Pancreas (tissue), 10 donors: Measurements from ENCODE around the gene NUMBL. TPM values are rescaled to one million over a fixed set of nuclear protein-coding genes. Genes with fewer than 3 reads are reported as not detected.

ENCODE experiments used
- ATAC-seq, 4 donors: fragments of 200-7000 bp; cut with Tn5 transposase; one replicate each; pipeline versions ENCODE4 v1.8.0 to v1.9.1; 2020; ENCODE audit warnings: mild to moderate bottlenecking in 4 of 4, moderate library complexity in 4 of 4
- DNase-seq, 6 donors: peaks; one replicate each; pipeline ENCODE4 v3.0.0-alpha.2; 2020
- FAIRE-seq: peaks from 2 replicates; lab custom pipeline; 2012; peaks lifted over from hg19 to GRCh38; lab: Jason Lieb, UNC
- H3K27ac ChIP-seq, 4 donors: fragments of 200-600 bp; sonication (generic); 1 replicate in 3 of 4; 2 replicates in 1 of 4; pipeline versions ENCODE4 v1.5.0 to v1.8.0; 2020
- H3K27me3 ChIP-seq, 4 donors: fragments of 200-600 bp; one replicate each; pipeline ENCODE4 v1.8.0; 2021
- H3K36me3 ChIP-seq, 3 donors: fragments of 200-600 bp; sonication (generic) in 1 of 3; one replicate each; pipeline versions ENCODE4 v1.5.0 to v1.8.0; 2020 to 2021
- H3K4me1 ChIP-seq, 3 donors: fragments of 200-600 bp; one replicate each; pipeline ENCODE4 v1.8.0; 2021
- H3K4me3 ChIP-seq, 4 donors: fragments of 200-600 bp; sonication (generic) in 2 of 4; one replicate each; pipeline versions ENCODE4 v1.5.0 to v1.8.0; 2020 to 2021
- H3K9me3 ChIP-seq, 4 donors: fragments of 200-600 bp; one replicate each; pipeline ENCODE4 v1.8.0; 2021
- CTCF ChIP-seq, 4 donors: fragments of 200-600 bp; sonication (generic) in 3 of 4; IDR thresholded peaks; one replicate each; pipeline versions ENCODE4 v1.5.0 to v1.8.0; 2021; ENCODE audit warnings: antibody characterized with exemption in 4 of 4
- WGBS, 2 donors: extraction: QIAGEN DNeasy Blood & Tissue Kit; methylation state at CpG; one replicate each; pipeline ENCODE4 v1.1.7; 2013; 5-methylcytosine and 5-hydroxymethylcytosine counted together
- intact Hi-C, 3 donors: fragments of 100-400 bp; cut with DNase I; formaldehyde crosslinking; loops; one replicate each; pipeline versions ENCODE4 v1.11.1 to v1.14.2; 2022
- polyA plus RNA-seq, 2 donors: library from polyadenylated mRNA; stranded (reverse); fragments of 200-250 nt; gene quantifications; one replicate each; pipeline ENCODE4 v1.2.3, GENCODE V29; 2013
- total RNA-seq, 6 donors: library from RNA; stranded (reverse); fragmentation: NEBNext Ultra II Directional in 4 of 6; extraction: Animal tissue kit (Norgen Biotek cat#: 25700) in 4 of 6; gene quantifications; one replicate each; pipeline versions ENCODE4 v1.2.1 to v1.2.4, GENCODE V29; 2021 to 2023
- donor health status: healthy with polysubstance abuse.
- donor health status: DM: no; HTN: no; CAD: no; lungs with moderate emphysema.
- donor health status: DM: no; HTN: no; CAD: no.
- donor health status: control.
- donor health status: control.
- donor health status: Bipolar disorder and iron deficiency.
- donor health status: DM: yes; HTN: yes; CAD: no.
- donor health status: DM: no; HTN: no; CAD: no.
- donor health status: DM: no; HTN: no; CAD: no.
- donor health status: DM: yes; HTN: yes; CAD: no.

The NUMBL gene
- total and polyA plus RNA-seq, 8 donors, result 3.2 to 19.1 (median 8.7) TPM

- WGBS, 2 donors, result 33 to 47% methylated on average over 5 of the region's 5 CpGs
- no peak for FAIRE-seq
- DNase-seq, result no peak
- H3K4me3 ChIP-seq, result no peak overlapping the region
- peak in 1 of 4 donors; percentile 14 for ATAC-seq
- intact Hi-C loops, result no loop called here
- TF ChIP-seq CTCF (IDR thresholded peaks at IDR 0.05), result no peak
- no peaks in the 10 kb centered on the region for H3K27me3 ChIP-seq
- H3K4me1 ChIP-seq, result no peaks in the 10 kb centered on the region
- H3K36me3 ChIP-seq, result no peaks in the 10 kb centered on the region
- H3K9me3 ChIP-seq, result no peaks in the 10 kb centered on the region
- no peak overlapping the region for H3K27ac ChIP-seq
These were observed 49.7 kb downstream of the NUMBL start for GRCh38 chr19:40640744-40641143.

GRCh38 chr19:40639638-40639982 lies 50.8 kb downstream of the NUMBL start:
- Histone ChIP-seq H3K9me3 (no peaks in the 10 kb centered on the region), H3K27me3 (no peaks in the 10 kb centered on the region), H3K36me3 (no peaks in the 10 kb centered on the region), H3K4me3 (no peak overlapping the region), H3K27ac (no peak overlapping the region), H3K4me1 (no peaks in the 10 kb centered on the region)
- intact Hi-C loops, result loop anchor here in 1 of 3 donors (10.0 kb wide), 2 partner anchors 335 to 495 kb away; no protein-coding TSS in a partner anchor
- no peak for TF ChIP-seq CTCF (IDR thresholded peaks at IDR 0.05)
- FAIRE-seq (no peak), DNase-seq (no peak), ATAC-seq (no peak)
- WGBS, 2 donors, result 65 to 73% methylated on average over 6 of the region's 6 CpGs

- Histone ChIP-seq H3K4me1 (no peaks in the 10 kb centered on the region), H3K27me3 (no peaks in the 10 kb centered on the region), H3K36me3 (no peaks in the 10 kb centered on the region), H3K27ac (no peak overlapping the region), H3K9me3 (no peaks in the 10 kb centered on the region), H3K4me3 (no peak overlapping the region)
- intact Hi-C loops, result loop anchor here in 1 of 3 donors (10.0 kb wide), 2 partner anchors 334 to 494 kb away; no protein-coding TSS in a partner anchor
- DNase-seq (no peak), ATAC-seq (no peak), FAIRE-seq (no peak)
- TF ChIP-seq CTCF (IDR thresholded peaks at IDR 0.05), result no peak
- 30 to 65% methylated on average over 1 of the region's 1 CpG for WGBS, 2 donors
These were observed 52.1 kb downstream of the NUMBL start for GRCh38 chr19:40638327-40638726.

- H3K36me3 ChIP-seq, result no peaks in the 10 kb centered on the region
- H3K27ac ChIP-seq, result no peak overlapping the region
- intact Hi-C loops, result loop anchor here in 1 of 3 donors (10.0 kb wide), 2 partner anchors 328 to 488 kb away; no protein-coding TSS in a partner anchor
- TF ChIP-seq CTCF (IDR thresholded peaks at IDR 0.05), result no peak
- 73 to 76% methylated on average over 5 of the region's 5 CpGs for WGBS, 2 donors
- no peaks in the 10 kb centered on the region for H3K4me1 ChIP-seq
- no peak for ATAC-seq
- no peaks in the 10 kb centered on the region for H3K27me3 ChIP-seq
- FAIRE-seq, result no peak
- no peak overlapping the region for H3K4me3 ChIP-seq
- H3K9me3 ChIP-seq, result no peaks in the 10 kb centered on the region
- DNase-seq, result no peak
These were observed 57.2 kb downstream of the NUMBL start for GRCh38 chr19:40633207-40633606.

GRCh38 chr19:40632311-40633036 lies 58.0 kb downstream of the NUMBL start:
- intact Hi-C loops, result loop anchor here in 1 of 3 donors (10.0 kb wide), 2 partner anchors 328 to 488 kb away; no protein-coding TSS in a partner anchor
- H3K4me1 ChIP-seq, result no peaks in the 10 kb centered on the region
- no peaks in the 10 kb centered on the region for H3K36me3 ChIP-seq
- TF ChIP-seq CTCF (IDR thresholded peaks at IDR 0.05), result no peak
- FAIRE-seq (no peak), ATAC-seq (no peak), DNase-seq (no peak)
- no peak overlapping the region for H3K4me3 ChIP-seq
- no peaks in the 10 kb centered on the region for H3K9me3 ChIP-seq
- 77 to 92% methylated on average over 3 of the region's 3 CpGs for WGBS, 2 donors
- no peak overlapping the region for H3K27ac ChIP-seq
- no peaks in the 10 kb centered on the region for H3K27me3 ChIP-seq
